HUES64 (cell line): Measurements from ENCODE around the gene IL1RL2.
A peak's percentile ranks its signal among the peaks of the same experiment; 100 is the strongest.

Source experiments
- H3K27ac ChIP-seq: 2 replicates; pipeline ENCODE4 v1.7.0; 2013; ENCODE audit warnings: low read depth, low read length, inconsistent platforms
- H3K27me3 ChIP-seq: 2 replicates; pipeline ENCODE4 v1.6.1; 2013; ENCODE audit warnings: mild to moderate bottlenecking, low read length; ENCODE audit not compliant: insufficient read depth
- H3K36me3 ChIP-seq: 2 replicates; pipeline ENCODE4 v1.6.1; 2013; ENCODE audit warnings: mild to moderate bottlenecking, low read length; ENCODE audit not compliant: insufficient read depth
- H3K4me1 ChIP-seq: 2 replicates; pipeline ENCODE4 v1.6.1; 2013; ENCODE audit warnings: mild to moderate bottlenecking, low read length, moderate library complexity; ENCODE audit not compliant: insufficient read depth
- H3K4me3 ChIP-seq: 2 replicates; pipeline ENCODE4 v1.5.1; 2013; ENCODE audit warnings: mild to moderate bottlenecking, low read length, moderate library complexity
- H3K9ac ChIP-seq: 2 replicates; pipeline ENCODE4 v1.6.1; 2013; ENCODE audit warnings: mild to moderate bottlenecking, low read depth, low read length
- H3K9me3 ChIP-seq: 2 replicates; pipeline ENCODE4 v1.6.1; 2013; ENCODE audit warnings: low read depth, low read length; ENCODE audit not compliant: insufficient read depth
- WGBS: fragments of 150-250, 120-280 bp; methylation state at CpG from one replicate; pipeline ENCODE4 v1.1.7; 2013; ENCODE audit warnings: missing lambda C conversion rate; 5-methylcytosine and 5-hydroxymethylcytosine counted together

IL1RL2 gene

GRCh38 chr2:102181919-102182635, 4.7 kb upstream of the IL1RL2 start:
- Histone ChIP-seq H3K9me3 (no peaks in the 10 kb centered on the region), H3K27me3 (peaks cover 21% of the 10 kb centered on the region), H3K9ac (no peak overlapping the region), H3K4me1 (no peaks in the 10 kb centered on the region), H3K27ac (no peak overlapping the region), H3K4me3 (no peak overlapping the region), H3K36me3 (no peaks in the 10 kb centered on the region)
- WGBS: 95% methylated on average over 7 of the region's 7 CpGs

GRCh38 chr2:102184018-102184417, 2.8 kb upstream of the IL1RL2 start:
- 93% methylated on average over 2 of the region's 2 CpGs for WGBS
- no peak overlapping the region for H3K27ac ChIP-seq
- H3K27me3 ChIP-seq: peaks cover 40% of the 10 kb centered on the region
- no peak overlapping the region for H3K4me3 ChIP-seq
- H3K9me3 ChIP-seq: no peaks in the 10 kb centered on the region
- H3K36me3 ChIP-seq: no peaks in the 10 kb centered on the region
- no peak overlapping the region for H3K9ac ChIP-seq
- no peaks in the 10 kb centered on the region for H3K4me1 ChIP-seq

DNA sequence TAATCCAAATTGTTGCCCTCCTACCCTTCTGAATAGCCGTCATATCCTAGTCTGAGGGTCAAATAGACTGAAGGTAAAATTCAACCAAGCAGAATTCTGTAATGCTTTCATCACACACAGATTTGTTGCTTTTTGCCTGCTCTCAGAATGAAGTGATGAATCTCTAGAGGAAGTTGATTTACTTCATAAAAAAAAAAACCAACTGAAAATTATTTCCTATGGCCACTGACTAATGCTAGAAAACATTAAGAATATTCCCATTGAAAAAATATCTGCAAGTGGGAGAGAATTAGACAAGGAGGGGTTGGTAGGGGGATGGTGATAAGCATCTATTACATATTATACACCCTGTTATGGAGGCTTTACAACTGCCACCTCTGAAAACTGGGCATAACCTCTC, 2.3 kb upstream of the IL1RL2 start:
- Histone ChIP-seq H3K4me1 (no peaks in the 10 kb centered on the region), H3K9me3 (no peaks in the 10 kb centered on the region), H3K36me3 (no peaks in the 10 kb centered on the region), H3K27me3 (peaks cover 44% of the 10 kb centered on the region), H3K4me3 (no peak overlapping the region), H3K9ac (no peak overlapping the region), H3K27ac (no peak overlapping the region)
- no CpG with 5 or more reads among the region's 1 CpG for WGBS

DNA sequence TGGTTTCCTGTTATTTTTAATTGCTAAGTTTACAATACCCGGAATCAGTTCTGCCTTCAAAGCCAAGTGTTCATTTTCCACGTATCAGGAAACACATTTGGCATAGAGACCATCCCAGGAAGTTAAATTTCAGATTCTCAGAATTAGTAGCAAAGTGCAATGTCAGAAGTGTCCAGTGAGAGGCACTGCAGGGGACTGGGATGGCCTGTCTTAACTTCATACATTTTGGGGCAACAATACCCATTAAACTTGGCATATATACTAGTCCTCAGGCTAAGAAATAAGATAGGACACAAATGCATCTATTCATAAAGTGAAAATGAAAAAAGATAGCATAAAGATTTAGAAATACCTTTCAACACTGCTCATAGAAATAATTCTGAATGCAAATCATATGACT, 1.5 kb upstream of the IL1RL2 start:
- Histone ChIP-seq H3K9ac (no peak overlapping the region), H3K27me3 (peaks cover 44% of the 10 kb centered on the region), H3K27ac (no peak overlapping the region), H3K36me3 (no peaks in the 10 kb centered on the region), H3K4me3 (no peak overlapping the region), H3K9me3 (no peaks in the 10 kb centered on the region), H3K4me1 (no peaks in the 10 kb centered on the region)
- WGBS: 83% methylated on average over 2 of the region's 2 CpGs

DNA sequence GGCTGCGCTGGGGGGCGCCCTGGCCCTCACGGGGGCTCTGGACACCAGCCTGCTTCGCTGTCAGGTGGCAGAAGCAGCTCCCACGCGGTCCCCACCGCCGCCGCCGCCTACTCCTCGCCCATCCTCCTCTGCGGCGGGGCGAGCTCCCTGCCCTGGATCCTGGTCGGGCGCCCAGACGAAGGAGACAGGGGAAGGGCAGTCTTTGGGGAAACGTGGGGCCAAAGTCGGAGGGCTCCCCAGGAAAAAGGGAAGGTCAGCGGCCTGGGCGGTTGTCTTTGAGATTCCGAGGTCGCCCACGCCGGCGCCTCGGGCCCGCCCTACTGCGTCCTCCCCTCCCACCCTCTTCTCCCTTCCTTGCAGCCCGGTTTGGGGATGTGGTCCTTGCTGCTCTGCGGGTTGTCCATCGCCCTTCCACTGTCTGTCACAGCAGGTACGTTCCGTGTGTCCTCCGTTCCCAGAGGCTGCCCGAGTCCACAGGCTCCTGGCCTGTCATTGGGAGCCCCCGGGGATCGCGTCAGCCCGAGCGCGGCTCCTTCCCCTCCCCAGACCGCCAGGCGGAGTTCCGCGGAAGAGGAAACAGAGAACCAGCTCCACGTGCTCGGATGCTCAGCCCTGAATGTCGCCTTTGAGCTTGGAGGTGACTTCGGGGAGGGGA, 800 bp downstream of the IL1RL2 start:
- Histone ChIP-seq H3K9ac (no peak overlapping the region; the same call in 1 of the 2 replicates), H3K27ac (no peak overlapping the region), H3K4me1 (no peaks in the 10 kb centered on the region), H3K27me3 (peaks cover 44% of the 10 kb centered on the region), H3K9me3 (no peaks in the 10 kb centered on the region), H3K36me3 (no peaks in the 10 kb centered on the region), H3K4me3 (peak overlapping the region; percentile 61)
- 57% methylated on average over 50 of the region's 50 CpGs for WGBS

DNA sequence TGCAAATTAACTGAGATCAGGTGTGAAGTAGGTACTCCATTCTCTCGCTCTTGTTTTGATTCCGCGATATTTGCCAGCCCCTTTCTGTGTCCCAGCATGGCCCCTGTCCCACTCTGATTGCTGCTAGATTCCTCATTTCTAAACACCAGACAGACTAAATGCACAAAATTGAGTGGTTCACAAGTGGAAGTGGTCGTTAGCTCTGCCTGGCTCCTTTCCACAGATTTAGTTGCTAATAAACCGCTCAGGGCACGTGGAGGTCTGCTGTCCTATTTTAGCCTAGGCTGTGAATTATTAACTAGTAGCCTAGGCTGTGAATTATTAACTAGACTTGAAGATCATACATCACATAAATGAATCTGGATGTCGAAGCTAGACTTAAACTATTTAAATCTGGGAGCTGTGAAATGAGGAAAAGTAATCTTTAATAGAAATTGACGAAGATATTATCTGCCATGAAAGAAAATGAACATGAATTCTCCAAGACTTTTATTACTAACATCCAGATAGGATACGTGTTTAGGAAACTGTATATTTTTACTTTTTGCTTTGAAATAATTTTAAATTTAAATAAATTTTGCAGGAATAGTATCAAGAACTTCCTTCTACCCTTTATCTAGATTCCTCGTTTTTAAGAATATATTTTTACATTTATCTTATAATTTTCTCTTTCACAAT, 3.7 kb downstream of the IL1RL2 start:
- Histone ChIP-seq H3K9ac (no peak overlapping the region), H3K9me3 (no peaks in the 10 kb centered on the region), H3K27ac (no peak overlapping the region), H3K36me3 (no peaks in the 10 kb centered on the region), H3K27me3 (peaks cover 38% of the 10 kb centered on the region), H3K4me3 (no peak overlapping the region), H3K4me1 (no peaks in the 10 kb centered on the region)
- 89% methylated on average over 6 of the region's 10 CpGs for WGBS

DNA sequence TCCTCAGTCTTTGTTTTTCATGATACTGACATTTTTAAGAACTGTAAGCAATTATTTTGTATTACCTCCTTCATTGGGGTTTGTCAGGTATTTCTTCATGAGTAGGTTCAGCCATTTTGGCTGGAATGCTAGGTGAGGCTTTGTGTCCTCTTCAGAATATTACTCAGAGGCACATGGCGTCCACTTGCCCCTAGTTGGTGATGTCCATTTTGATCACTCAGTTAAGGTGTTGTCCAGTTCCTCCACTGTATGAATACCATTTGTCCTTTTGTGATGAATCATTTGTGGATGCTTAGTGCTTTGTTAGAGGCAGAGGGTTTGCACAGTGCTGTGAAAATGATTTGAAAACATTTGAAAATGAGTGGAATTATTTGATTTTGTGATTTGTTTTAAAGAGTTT, 4.7 kb downstream of the IL1RL2 start:
- Histone ChIP-seq H3K36me3 (no peaks in the 10 kb centered on the region), H3K9ac (no peak overlapping the region), H3K27ac (no peak overlapping the region), H3K27me3 (peaks cover 29% of the 10 kb centered on the region), H3K4me3 (no peak overlapping the region), H3K9me3 (no peaks in the 10 kb centered on the region), H3K4me1 (no peaks in the 10 kb centered on the region)
- WGBS: 96% methylated on average over 1 of the region's 1 CpG

- WGBS: 100% methylated on average over 1 of the region's 1 CpG
- Histone ChIP-seq H3K9ac (no peak overlapping the region), H3K9me3 (no peaks in the 10 kb centered on the region), H3K27me3 (peaks cover 13% of the 10 kb centered on the region), H3K36me3 (no peaks in the 10 kb centered on the region), H3K4me3 (no peak overlapping the region), H3K4me1 (no peaks in the 10 kb centered on the region), H3K27ac (no peak overlapping the region)
Observed at GRCh38 chr2:102193074-102193473, 6.3 kb downstream of the IL1RL2 start.

- H3K36me3 ChIP-seq: no peaks in the 10 kb centered on the region
- no peaks in the 10 kb centered on the region for H3K9me3 ChIP-seq
- no peak overlapping the region for H3K27ac ChIP-seq
- H3K27me3 ChIP-seq: no peaks in the 10 kb centered on the region
- H3K4me3 ChIP-seq: no peak overlapping the region
- no peak overlapping the region for H3K9ac ChIP-seq
- 88% methylated on average over 5 of the region's 5 CpGs for WGBS
- no peaks in the 10 kb centered on the region for H3K4me1 ChIP-seq
Observed at GRCh38 chr2:102194609-102195268, 7.9 kb downstream of the IL1RL2 start.

- Histone ChIP-seq H3K9me3 (no peaks in the 10 kb centered on the region), H3K4me3 (no peak overlapping the region), H3K9ac (no peak overlapping the region), H3K4me1 (no peaks in the 10 kb centered on the region), H3K27me3 (no peaks in the 10 kb centered on the region), H3K36me3 (no peaks in the 10 kb centered on the region), H3K27ac (no peak overlapping the region)
- 84% methylated on average over 4 of the region's 5 CpGs for WGBS
Observed at GRCh38 chr2:102197389-102198137, 10.7 kb downstream of the IL1RL2 start.
